Urinary bladder (tissue), 4 donors: ENCODE data around the gene BCR. TPM values are rescaled to one million over a fixed set of nuclear protein-coding genes. Genes with fewer than 3 reads are reported as not detected.

Source experiments
- DNase-seq: peaks from one replicate; pipeline ENCODE4 v3.0.0-alpha.2; 2015; ENCODE audit errors: extremely low spot score
- H3K27ac ChIP-seq: one replicate; pipeline ENCODE4 v1.5.1; 2013; ENCODE audit warnings: low read depth, mild to moderate bottlenecking, moderate library complexity
- H3K36me3 ChIP-seq: one replicate; pipeline ENCODE4 v1.6.1; 2013; ENCODE audit warnings: mild to moderate bottlenecking, moderate library complexity; ENCODE audit not compliant: insufficient read depth
- H3K4me1 ChIP-seq: one replicate; pipeline ENCODE4 v1.6.1; 2013; ENCODE audit warnings: mild to moderate bottlenecking, moderate library complexity; ENCODE audit not compliant: insufficient read depth
- H3K4me3 ChIP-seq: one replicate; pipeline ENCODE4 v1.5.1; 2013; ENCODE audit warnings: low read depth, low read length
- WGBS: extraction: QIAGEN DNeasy Blood & Tissue Kit; methylation state at CpG from one replicate; pipeline ENCODE4 v1.1.7; 2013; 5-methylcytosine and 5-hydroxymethylcytosine counted together
- polyA plus RNA-seq: library from polyadenylated mRNA; stranded (reverse); fragments of 200-250 nt; gene quantifications from one replicate; pipeline ENCODE4 v1.2.3, GENCODE V29; 2013
- total RNA-seq: library from RNA; depleted of rRNA; stranded (reverse); fragments of >200 nt; gene quantifications from one replicate; pipeline ENCODE4 v1.2.3, GENCODE V29; 2014
- donor health status: healthy with polysubstance abuse.
- donor health status: healthy.

The BCR gene
- total and polyA plus RNA-seq, 2 donors, result 14.1 to 35.0 TPM

- H3K36me3 ChIP-seq, result peaks cover 4% of the 10 kb centered on the region
- H3K4me1 ChIP-seq, result no peaks in the 10 kb centered on the region
- H3K4me3 ChIP-seq, result no peak overlapping the region
- WGBS, result 83% methylated on average over 19 of the region's 19 CpGs
- H3K27ac ChIP-seq, result no peak overlapping the region
- no peak for DNase-seq
Measured at GRCh38 chr22:23264610-23265367, 84.5 kb downstream of the BCR start.

DNA sequence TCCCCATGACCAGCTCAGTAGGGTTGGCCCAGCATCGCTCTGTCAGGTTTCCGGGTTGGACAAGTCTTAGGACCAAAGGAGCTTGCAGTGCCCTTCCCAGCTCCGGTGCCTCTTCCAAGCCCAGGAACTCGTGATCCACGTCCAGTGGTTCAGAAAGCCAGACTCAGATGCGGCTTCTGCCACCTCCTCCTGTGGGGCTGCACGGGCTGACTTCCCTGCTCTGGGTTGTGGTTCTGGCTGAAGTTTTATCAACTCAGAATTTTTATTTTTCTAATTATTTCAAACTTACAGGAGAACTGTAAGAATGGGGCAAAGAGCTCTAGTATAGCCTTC, 85.0 kb downstream of the BCR start:
- H3K27ac ChIP-seq, result no peak overlapping the region
- no peak overlapping the region for H3K4me3 ChIP-seq
- H3K4me1 ChIP-seq, result no peaks in the 10 kb centered on the region
- DNase-seq, result no peak
- H3K36me3 ChIP-seq, result peaks cover 4% of the 10 kb centered on the region
- 96% methylated on average over 7 of the region's 7 CpGs for WGBS

GRCh38 chr22:23266780-23267179, 86.5 kb downstream of the BCR start:
- Histone ChIP-seq H3K27ac (no peak overlapping the region), H3K4me3 (no peak overlapping the region), H3K4me1 (no peaks in the 10 kb centered on the region), H3K36me3 (peaks cover 4% of the 10 kb centered on the region)
- DNase-seq, result no peak
- WGBS, result 92% methylated on average over 4 of the region's 4 CpGs

GRCh38 chr22:23267226-23268043, 87.1 kb downstream of the BCR start:
- no peak for DNase-seq
- Histone ChIP-seq H3K4me1 (no peaks in the 10 kb centered on the region), H3K36me3 (no peaks in the 10 kb centered on the region), H3K4me3 (no peak overlapping the region), H3K27ac (no peak overlapping the region)
- 93% methylated on average over 11 of the region's 11 CpGs for WGBS

- no peak overlapping the region for H3K27ac ChIP-seq
- no peaks in the 10 kb centered on the region for H3K4me1 ChIP-seq
- WGBS, result 90% methylated on average over 22 of the region's 22 CpGs
- no peaks in the 10 kb centered on the region for H3K36me3 ChIP-seq
- DNase-seq, result no peak
- no peak overlapping the region for H3K4me3 ChIP-seq
Measured at GRCh38 chr22:23268139-23268712, 87.9 kb downstream of the BCR start.

- H3K27ac ChIP-seq, result no peak overlapping the region
- 94% methylated on average over 7 of the region's 7 CpGs for WGBS
- no peak for DNase-seq
- H3K4me3 ChIP-seq, result no peak overlapping the region
- no peaks in the 10 kb centered on the region for H3K36me3 ChIP-seq
- no peaks in the 10 kb centered on the region for H3K4me1 ChIP-seq
Measured at GRCh38 chr22:23268877-23269276, 88.6 kb downstream of the BCR start.

- H3K4me1 ChIP-seq, result no peaks in the 10 kb centered on the region
- H3K4me3 ChIP-seq, result no peak overlapping the region
- DNase-seq, result no peak
- H3K27ac ChIP-seq, result no peak overlapping the region
- WGBS, result 88% methylated on average over 18 of the region's 18 CpGs
- H3K36me3 ChIP-seq, result no peaks in the 10 kb centered on the region
Measured at GRCh38 chr22:23269441-23270211, 89.3 kb downstream of the BCR start.

DNA sequence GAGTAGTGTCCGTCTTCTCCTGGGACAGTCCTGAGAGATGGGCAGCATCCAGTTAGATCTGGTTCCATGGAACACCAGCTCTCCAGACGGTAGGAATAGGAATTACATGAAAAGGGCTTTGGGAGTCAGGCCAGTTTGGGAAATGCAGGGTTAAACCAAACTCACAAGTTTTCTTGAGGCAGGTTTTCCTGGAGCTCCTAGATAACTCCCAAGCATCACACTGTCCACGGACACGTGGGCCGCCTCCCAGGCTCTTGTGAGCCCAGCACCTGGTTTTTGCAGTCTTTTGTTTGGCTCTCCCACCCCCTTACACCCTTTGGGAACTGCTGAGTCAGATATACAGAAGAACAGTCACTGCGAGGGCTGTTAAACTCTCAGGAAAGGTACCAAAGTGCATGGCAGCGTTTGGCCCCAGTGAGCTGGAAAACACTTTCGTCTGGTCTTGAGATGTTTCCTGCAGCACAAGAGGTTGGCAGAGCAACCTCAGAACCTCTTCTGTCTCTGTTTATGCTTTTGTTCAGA, 90.0 kb downstream of the BCR start:
- DNase-seq, result no peak
- H3K27ac ChIP-seq, result no peak overlapping the region
- no peak overlapping the region for H3K4me3 ChIP-seq
- no peaks in the 10 kb centered on the region for H3K4me1 ChIP-seq
- no peaks in the 10 kb centered on the region for H3K36me3 ChIP-seq
- 62% methylated on average over 8 of the region's 8 CpGs for WGBS

DNA sequence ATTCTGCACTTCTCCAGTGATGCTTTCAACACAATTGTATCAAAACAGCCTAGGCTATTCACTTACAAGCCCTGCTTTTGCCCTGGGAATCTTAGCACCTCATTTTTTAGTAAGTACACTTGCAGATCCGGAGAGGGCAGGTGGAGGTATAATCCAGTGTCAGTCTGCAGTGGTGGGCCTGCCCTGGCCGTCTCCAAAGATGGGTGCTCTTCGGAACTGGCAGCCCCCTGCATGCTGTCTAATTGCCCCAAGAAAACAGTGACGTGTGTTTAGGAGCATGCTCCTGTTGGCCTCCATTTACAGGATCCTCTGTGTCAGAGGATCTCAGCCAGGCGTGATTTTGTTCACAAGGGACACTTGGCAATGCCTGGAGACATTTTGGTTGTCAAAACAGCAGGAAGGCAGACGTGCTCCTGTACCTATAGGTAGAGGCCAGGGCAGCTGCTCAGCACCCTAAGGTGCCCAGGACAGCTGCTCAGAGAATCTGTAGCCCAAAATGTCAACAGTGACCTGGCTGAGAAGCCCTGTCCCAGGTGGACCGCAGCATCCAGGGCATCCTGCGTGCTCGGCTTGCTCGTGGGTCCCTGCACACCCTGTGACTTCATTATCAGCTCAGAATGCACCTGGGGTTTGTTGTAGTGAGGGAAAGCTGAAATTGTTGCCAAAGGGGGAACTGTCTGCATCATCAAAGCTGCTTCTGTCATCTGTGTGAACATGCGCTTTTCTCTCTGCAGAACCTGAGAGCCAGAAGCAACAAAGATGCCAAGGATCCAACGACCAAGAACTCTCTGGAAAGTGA, 90.7 kb downstream of the BCR start:
- H3K27ac ChIP-seq, result no peak overlapping the region

DNA sequence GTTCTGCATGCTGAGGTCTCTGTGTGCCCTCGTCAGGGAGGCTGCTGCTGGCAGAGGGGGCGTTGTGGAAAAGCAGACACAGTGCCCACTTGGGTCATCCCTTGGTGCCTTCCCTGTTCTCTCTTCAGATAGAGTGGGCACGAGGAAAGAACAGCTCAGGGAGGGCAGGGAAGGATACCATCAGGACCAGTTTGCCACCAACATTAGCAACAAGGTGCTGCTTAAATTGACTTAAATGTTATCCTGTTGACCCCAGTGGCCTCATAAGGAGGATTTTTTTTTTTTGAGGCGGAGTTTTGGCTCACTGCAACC, 91.2 kb downstream of the BCR start:
- Histone ChIP-seq H3K36me3 (peaks cover 2% of the 10 kb centered on the region), H3K27ac (no peak overlapping the region), H3K4me1 (no peaks in the 10 kb centered on the region), H3K4me3 (no peak overlapping the region)
- WGBS, result 96% methylated on average over 4 of the region's 4 CpGs
- no peak for DNase-seq

More for the DNA sequence above, 90.7 kb downstream of the BCR start:
- no peak for DNase-seq
- Histone ChIP-seq H3K4me3 (no peak overlapping the region), H3K4me1 (no peaks in the 10 kb centered on the region), H3K36me3 (peaks cover 2% of the 10 kb centered on the region)
- WGBS, result 93% methylated on average over 12 of the region's 12 CpGs

DNA sequence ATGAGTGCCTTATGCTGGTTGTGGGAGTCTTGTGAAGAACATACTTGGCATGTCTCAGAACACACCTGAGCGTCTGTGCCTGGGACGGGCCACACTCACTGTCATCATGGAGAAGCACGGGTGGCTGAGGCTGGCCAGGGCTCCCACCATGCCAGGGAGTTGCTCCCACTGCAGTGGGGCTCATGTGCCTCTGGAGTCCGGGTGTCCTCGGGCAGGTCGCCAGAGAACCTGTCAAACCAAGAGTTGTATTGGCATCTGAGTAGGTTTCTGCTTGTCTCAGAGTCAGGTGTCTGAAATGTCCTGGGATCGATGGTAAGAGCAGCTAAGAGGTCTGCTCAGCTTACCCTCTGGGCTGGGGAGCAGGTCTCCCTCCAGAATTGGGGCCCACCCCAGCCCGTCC, 92.1 kb downstream of the BCR start:
- Histone ChIP-seq H3K4me3 (no peak overlapping the region), H3K36me3 (peaks cover 2% of the 10 kb centered on the region), H3K4me1 (no peaks in the 10 kb centered on the region), H3K27ac (no peak overlapping the region)
- WGBS, result 86% methylated on average over 8 of the region's 8 CpGs
- no peak for DNase-seq

DNA sequence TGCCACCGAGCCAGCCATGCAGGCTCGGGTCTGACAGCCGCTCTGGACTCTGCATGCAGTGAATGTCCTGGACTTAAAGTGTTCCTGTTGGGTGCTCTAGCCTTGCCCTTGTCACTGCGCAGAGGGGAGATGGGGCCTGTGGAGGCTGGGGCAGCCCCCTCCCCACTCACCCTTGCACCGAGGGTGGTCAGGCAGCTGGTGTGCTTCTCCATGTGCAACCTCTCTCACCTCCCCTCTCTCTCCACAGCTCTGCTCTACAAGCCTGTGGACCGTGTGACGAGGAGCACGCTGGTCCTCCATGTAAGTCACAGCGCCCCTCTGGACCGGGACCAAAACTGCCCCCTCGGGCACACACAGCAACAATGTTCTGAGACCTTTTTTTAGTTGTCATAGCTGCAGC, 92.5 kb downstream of the BCR start:
- no peak overlapping the region for H3K4me3 ChIP-seq
- H3K4me1 ChIP-seq, result no peaks in the 10 kb centered on the region
- no peak for DNase-seq
- H3K27ac ChIP-seq, result no peak overlapping the region
- peaks cover 2% of the 10 kb centered on the region for H3K36me3 ChIP-seq
- WGBS, result 87% methylated on average over 11 of the region's 11 CpGs
